ENCODE results near the gene VGLL4. TPM values are rescaled to one million over a fixed set of nuclear protein-coding genes. Genes with fewer than 3 reads are reported as not detected.

Gene VGLL4
- total RNA-seq, 1 experiment from 2014 or later: 42.1 TPM

DNA sequence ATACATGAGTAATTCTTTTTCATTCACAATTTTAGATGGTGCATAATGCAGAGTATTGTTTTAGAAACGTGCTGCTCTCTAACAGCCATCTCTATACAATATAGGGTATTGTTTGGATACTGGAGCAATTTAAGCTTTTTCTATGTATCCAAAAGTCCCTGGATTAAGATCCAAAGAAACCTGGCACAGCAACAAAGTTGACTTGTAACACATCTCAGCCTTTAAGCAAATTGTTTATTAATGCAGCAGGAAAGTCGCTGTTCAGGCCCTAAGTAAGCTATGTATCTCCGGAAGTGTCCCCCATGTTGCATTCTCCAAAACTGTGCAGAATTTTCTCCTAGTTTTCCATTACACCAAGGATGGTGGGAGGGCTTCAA, 7.3 kb downstream of the VGLL4 start:
- H3T11ph ChIP-seq (ENCODE audit: low read length): no peak overlapping the region
- no peak overlapping the region for H2AFZ ChIP-seq (ENCODE audit: low read length)
- H2BK12ac ChIP-seq (ENCODE audit: insufficient read length, low read depth, low read length): no peak overlapping the region
- H3K4ac ChIP-seq (ENCODE audit: low read depth, low read length): no peak overlapping the region
- peaks cover 65 to 67% of the 10 kb centered on the region in 2 experiments for H3K4me1 Mint-ChIP-seq
- WGBS (ENCODE audit: extremely low coverage, insufficient read length, low lambda C conversion rate): no CpG with 5 or more reads among the region's 3 CpGs
- no peaks in the 10 kb centered on the region for H4K20me1 ChIP-seq (ENCODE audit: control insufficient read depth, insufficient read depth, insufficient read length)
- H2BK15ac ChIP-seq (ENCODE audit: low read depth, low read length): no peak overlapping the region
- no peak overlapping the region for H3K4me3 Mint-ChIP-seq
- no peak overlapping the region for H3K14ac ChIP-seq (ENCODE audit: insufficient read depth, low read length)
- H3K9me3 Mint-ChIP-seq: no peaks in the 10 kb centered on the region; a peak in 1 of 5 replicates
- H3K27me3 Mint-ChIP-seq (ENCODE audit: low read depth): no peaks in the 10 kb centered on the region
- H2BK120ac ChIP-seq (ENCODE audit: low read depth, low read length, poor library complexity, severe bottlenecking): no peak overlapping the region
- H4K5ac ChIP-seq (ENCODE audit: insufficient read length, low read depth, low read length): no peak overlapping the region
- peaks cover 47% of the 10 kb centered on the region; the same call in 1 of the 2 replicates for H3K79me2 ChIP-seq (ENCODE audit: insufficient read depth, low read length)
- H3K56ac ChIP-seq (ENCODE audit: insufficient read length, low read depth, low read length): no peak overlapping the region
- H3K18ac ChIP-seq (ENCODE audit: insufficient read length, low read depth, low read length): no peak overlapping the region
- H3K27ac ChIP-seq (ENCODE audit: insufficient read length, low read depth, low read length): no peak overlapping the region
- no peak overlapping the region for H3K4me2 ChIP-seq (ENCODE audit: insufficient read depth, insufficient read length, low read length)
- H4K91ac ChIP-seq (ENCODE audit: insufficient read length, low read depth, low read length): no peak overlapping the region
- H2BK5ac ChIP-seq (ENCODE audit: insufficient read length, low read length): no peak overlapping the region
- H3K23me2 ChIP-seq (ENCODE audit: insufficient read length, low read depth, low read length, poor library complexity, severe bottlenecking): no peaks in the 10 kb centered on the region
- H3K36me3 Mint-ChIP-seq (ENCODE audit: insufficient read depth in 1 of 3, low read depth in 3 of 3): no peaks in the 10 kb centered on the region; a peak in 2 of 7 replicates
- no peak overlapping the region for H3K27ac Mint-ChIP-seq
- H3K9ac ChIP-seq (ENCODE audit: extremely low read depth, insufficient read length, low read length): no peak overlapping the region
- no peak overlapping the region for H3K23ac ChIP-seq (ENCODE audit: insufficient read length, low read depth, low read length)
- H2BK20ac ChIP-seq (ENCODE audit: low read depth, low read length, poor library complexity, severe bottlenecking): no peak overlapping the region
- peaks cover 4% of the 10 kb centered on the region for H3K79me1 ChIP-seq (ENCODE audit: insufficient read depth, low read depth, low read length, poor library complexity, severe bottlenecking)
- H3K9me3 ChIP-seq (ENCODE audit: control insufficient read depth, low read depth, low read length): no peaks in the 10 kb centered on the region
- no peak overlapping the region for H2AK5ac ChIP-seq (ENCODE audit: insufficient read length, low read length)
- no peak overlapping the region for H4K8ac ChIP-seq (replicated peaks; ENCODE audit: insufficient read length, low read depth, low read length)
- DNase-seq: no peak
- TF ChIP-seq, protein P1, sequence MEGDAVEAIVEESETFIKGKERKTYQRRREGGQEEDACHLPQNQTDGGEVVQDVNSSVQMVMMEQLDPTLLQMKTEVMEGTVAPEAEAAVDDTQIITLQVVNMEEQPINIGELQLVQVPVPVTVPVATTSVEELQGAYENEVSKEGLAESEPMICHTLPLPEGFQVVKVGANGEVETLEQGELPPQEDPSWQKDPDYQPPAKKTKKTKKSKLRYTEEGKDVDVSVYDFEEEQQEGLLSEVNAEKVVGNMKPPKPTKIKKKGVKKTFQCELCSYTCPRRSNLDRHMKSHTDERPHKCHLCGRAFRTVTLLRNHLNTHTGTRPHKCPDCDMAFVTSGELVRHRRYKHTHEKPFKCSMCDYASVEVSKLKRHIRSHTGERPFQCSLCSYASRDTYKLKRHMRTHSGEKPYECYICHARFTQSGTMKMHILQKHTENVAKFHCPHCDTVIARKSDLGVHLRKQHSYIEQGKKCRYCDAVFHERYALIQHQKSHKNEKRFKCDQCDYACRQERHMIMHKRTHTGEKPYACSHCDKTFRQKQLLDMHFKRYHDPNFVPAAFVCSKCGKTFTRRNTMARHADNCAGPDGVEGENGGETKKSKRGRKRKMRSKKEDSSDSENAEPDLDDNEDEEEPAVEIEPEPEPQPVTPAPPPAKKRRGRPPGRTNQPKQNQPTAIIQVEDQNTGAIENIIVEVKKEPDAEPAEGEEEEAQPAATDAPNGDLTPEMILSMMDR (conservative IDR thresholded peaks at IDR 0.05): no peak
- no peaks in the 10 kb centered on the region for H3K27me3 ChIP-seq (ENCODE audit: insufficient read depth, low read length)
- peaks cover 22% of the 10 kb centered on the region; the same call in 1 of the 2 replicates for H3K4me1 ChIP-seq (ENCODE audit: insufficient read depth, low read length)

Data from H9 (cell line).